ENCODE results near the gene ATXN7L1.
A peak's percentile ranks its signal among the peaks of the same experiment; 100 is the strongest.

The ATXN7L1 gene, protein sequence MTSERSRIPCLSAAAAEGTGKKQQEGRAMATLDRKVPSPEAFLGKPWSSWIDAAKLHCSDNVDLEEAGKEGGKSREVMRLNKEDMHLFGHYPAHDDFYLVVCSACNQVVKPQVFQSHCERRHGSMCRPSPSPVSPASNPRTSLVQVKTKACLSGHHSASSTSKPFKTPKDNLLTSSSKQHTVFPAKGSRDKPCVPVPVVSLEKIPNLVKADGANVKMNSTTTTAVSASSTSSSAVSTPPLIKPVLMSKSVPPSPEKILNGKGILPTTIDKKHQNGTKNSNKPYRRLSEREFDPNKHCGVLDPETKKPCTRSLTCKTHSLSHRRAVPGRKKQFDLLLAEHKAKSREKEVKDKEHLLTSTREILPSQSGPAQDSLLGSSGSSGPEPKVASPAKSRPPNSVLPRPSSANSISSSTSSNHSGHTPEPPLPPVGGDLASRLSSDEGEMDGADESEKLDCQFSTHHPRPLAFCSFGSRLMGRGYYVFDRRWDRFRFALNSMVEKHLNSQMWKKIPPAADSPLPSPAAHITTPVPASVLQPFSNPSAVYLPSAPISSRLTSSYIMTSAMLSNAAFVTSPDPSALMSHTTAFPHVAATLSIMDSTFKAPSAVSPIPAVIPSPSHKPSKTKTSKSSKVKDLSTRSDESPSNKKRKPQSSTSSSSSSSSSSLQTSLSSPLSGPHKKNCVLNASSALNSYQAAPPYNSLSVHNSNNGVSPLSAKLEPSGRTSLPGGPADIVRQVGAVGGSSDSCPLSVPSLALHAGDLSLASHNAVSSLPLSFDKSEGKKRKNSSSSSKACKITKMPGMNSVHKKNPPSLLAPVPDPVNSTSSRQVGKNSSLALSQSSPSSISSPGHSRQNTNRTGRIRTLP

DNA sequence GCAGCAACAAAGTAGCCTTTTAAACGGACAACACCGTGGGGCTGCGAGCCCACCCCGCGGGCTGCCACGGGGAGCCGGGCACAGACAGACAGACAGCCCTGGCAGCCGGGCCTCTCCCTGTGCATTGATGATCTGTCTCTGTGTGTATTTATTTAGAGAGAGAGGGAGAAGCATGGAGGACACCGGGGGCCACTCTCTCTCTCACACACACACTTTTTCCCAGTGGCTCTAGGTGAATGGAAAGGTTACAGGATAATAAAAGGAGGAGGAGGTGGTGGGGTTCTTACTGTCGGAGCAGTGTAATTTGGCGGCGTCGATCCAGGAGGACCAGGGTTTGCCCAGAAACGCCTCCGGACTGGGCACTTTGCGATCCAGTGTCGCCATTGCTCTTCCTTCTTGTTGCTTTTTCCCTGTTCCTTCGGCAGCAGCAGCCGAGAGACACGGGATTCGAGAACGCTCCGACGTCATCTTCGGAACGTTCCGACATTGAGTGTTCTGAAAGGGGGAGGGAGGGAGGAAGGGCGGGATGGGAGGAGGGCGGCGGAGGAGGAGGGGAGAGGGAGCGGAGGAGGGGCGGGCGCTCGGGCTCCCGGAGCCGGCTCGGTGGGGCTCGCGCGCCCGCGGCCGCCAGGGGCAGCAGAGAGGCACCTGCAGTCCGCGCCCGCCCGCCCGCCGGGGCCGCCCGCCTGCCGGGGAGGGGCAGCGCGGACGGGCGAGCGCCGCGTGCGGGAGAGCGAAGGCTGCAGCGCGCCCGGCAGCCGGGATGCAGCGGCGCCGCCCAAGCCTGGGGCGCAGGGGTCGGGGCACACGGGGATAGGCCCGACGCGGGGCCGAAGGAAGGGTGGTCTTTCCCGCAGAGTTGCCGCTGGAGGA is at the start of gene ATXN7L1:
Gene ATXN7L1 (minus strand): TSS at position 509 of the 873 bp plus-strand sequence. CDS start 41 bp downstream, at position 468.
- peaks cover 27% of the 10 kb centered on the region for H3K4me1 ChIP-seq (ENCODE audit: control insufficient read depth, insufficient read depth, low read length, unreplicated experiment)
- H3K79me2 ChIP-seq (ENCODE audit: control insufficient read depth, insufficient read depth, low read length, unreplicated experiment): peaks cover 42% of the 10 kb centered on the region
- H3K36me3 ChIP-seq (ENCODE audit: insufficient read depth, low read length): no peaks in the 10 kb centered on the region
- peak within 1 kb of the TSS; percentile 85 for H3K4me3 ChIP-seq (ENCODE audit: low read depth, low read length)
- peak within 1 kb of the TSS; percentile 68 for H3K27ac ChIP-seq (ENCODE audit: low read depth, low read length)
- no peaks in the 10 kb centered on the region for H3K27me3 ChIP-seq (ENCODE audit: insufficient read depth, low read length)
- H2AFZ ChIP-seq (ENCODE audit: low read length, unreplicated experiment): peak within 1 kb of the TSS; percentile 76

DNA sequence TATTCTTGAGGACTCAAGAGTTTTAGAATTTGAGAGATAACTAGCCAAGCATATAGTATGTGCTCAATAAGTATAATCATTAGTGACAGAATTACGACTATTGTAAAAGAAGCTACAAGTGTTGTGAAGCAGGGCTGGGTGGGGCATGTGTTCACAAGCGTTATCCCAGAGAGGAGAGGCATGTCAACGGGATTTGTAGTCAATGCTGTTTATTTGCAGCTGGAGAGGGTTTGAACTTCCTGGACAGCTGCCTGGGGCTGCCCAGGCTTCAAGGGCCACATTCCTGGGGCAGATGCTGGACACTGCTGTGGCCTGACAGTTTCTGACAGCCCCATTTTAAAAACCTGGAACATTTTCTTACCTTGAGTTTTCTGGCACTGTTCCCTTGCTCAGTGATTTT is 49.7 kb upstream of the ATXN7L1 start:
- Histone ChIP-seq H3K79me2 (ENCODE audit: control insufficient read depth, insufficient read depth, low read length, unreplicated experiment) (no peaks in the 10 kb centered on the region), H2AFZ (ENCODE audit: low read length, unreplicated experiment) (no peak overlapping the region), H3K27ac (ENCODE audit: low read depth, low read length) (no peak overlapping the region), H3K27me3 (ENCODE audit: insufficient read depth, low read length) (no peaks in the 10 kb centered on the region), H3K4me3 (ENCODE audit: low read depth, low read length) (no peak overlapping the region), H3K4me1 (ENCODE audit: control insufficient read depth, insufficient read depth, low read length, unreplicated experiment) (no peaks in the 10 kb centered on the region), H3K36me3 (ENCODE audit: insufficient read depth, low read length) (peaks cover 16% of the 10 kb centered on the region; the same call in 1 of the 2 replicates)

DNA sequence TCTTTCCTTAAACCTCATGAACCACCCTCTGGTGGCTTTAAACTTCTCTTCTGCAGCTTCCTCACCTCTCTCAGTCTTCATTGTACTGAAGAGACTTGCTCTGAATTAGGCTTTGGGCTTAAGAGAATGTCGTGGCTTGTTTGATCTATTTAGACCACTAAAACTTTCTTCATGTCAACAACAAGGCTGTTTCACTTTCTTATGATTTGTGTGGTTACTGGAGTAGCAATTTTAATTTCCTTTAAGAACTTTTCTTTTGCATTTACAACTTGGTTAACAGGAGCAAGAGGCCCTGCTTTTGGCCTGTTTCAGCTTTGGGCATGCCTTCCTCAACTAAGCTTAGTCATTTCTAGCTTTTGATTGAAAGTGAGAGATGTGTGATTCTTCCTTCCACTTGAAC is 48.5 kb upstream of the ATXN7L1 start:
- H3K27me3 ChIP-seq (ENCODE audit: insufficient read depth, low read length): no peaks in the 10 kb centered on the region
- no peak overlapping the region for H3K4me3 ChIP-seq (ENCODE audit: low read depth, low read length)
- no peaks in the 10 kb centered on the region for H3K4me1 ChIP-seq (ENCODE audit: control insufficient read depth, insufficient read depth, low read length, unreplicated experiment)
- peaks cover 16% of the 10 kb centered on the region; the same call in 1 of the 2 replicates for H3K36me3 ChIP-seq (ENCODE audit: insufficient read depth, low read length)
- H2AFZ ChIP-seq (ENCODE audit: low read length, unreplicated experiment): no peak overlapping the region
- H3K27ac ChIP-seq (ENCODE audit: low read depth, low read length): no peak overlapping the region
- no peaks in the 10 kb centered on the region for H3K79me2 ChIP-seq (ENCODE audit: control insufficient read depth, insufficient read depth, low read length, unreplicated experiment)

DNA sequence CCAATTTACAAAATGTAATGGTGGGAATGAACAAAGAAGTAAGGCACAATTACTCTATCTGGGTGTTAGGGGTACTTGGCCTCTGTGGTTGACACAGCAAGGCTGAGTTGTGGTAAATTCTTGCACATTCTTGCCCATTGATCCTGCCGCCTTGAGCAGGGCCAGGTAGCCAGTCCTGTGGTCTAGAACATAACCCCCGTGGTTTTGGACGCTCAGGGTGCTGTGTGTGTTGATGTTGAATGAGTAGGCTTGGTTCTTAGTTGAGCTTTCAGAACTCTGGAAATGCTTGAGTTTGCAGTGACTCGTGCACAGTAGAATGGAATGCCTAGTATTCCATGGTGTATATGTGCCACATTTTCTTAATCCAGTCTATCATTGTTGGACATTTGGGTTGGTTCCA is 44.4 kb upstream of the ATXN7L1 start:
- Histone ChIP-seq H3K27ac (ENCODE audit: low read depth, low read length) (no peak overlapping the region), H3K27me3 (ENCODE audit: insufficient read depth, low read length) (no peaks in the 10 kb centered on the region), H3K4me3 (ENCODE audit: low read depth, low read length) (no peak overlapping the region), H3K36me3 (ENCODE audit: insufficient read depth, low read length) (peaks cover 16% of the 10 kb centered on the region; the same call in 1 of the 2 replicates), H2AFZ (ENCODE audit: low read length, unreplicated experiment) (no peak overlapping the region), H3K4me1 (ENCODE audit: control insufficient read depth, insufficient read depth, low read length, unreplicated experiment) (peaks cover 3% of the 10 kb centered on the region), H3K79me2 (ENCODE audit: control insufficient read depth, insufficient read depth, low read length, unreplicated experiment) (no peaks in the 10 kb centered on the region)

DNA sequence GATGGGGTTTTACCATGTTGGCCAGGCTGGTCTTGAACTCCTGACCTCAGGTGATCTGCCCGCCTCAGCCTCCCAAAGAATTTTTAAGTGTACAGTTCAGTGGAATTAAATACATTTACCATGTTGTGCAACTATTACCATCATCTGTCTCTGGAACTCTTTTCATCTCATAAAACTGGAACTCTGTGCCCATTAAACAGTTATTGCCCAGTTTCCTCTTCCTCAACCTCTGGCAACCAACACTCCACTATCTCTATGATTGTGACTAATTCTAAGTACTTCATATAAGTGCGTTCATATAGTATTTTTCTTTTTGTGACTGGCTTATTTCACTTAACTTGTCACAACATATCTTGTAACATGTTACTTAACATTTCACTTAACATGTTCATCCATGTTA is 41.3 kb upstream of the ATXN7L1 start:
- Histone ChIP-seq H3K79me2 (ENCODE audit: control insufficient read depth, insufficient read depth, low read length, unreplicated experiment) (no peaks in the 10 kb centered on the region), H3K27me3 (ENCODE audit: insufficient read depth, low read length) (no peaks in the 10 kb centered on the region), H3K4me3 (ENCODE audit: low read depth, low read length) (no peak overlapping the region), H3K4me1 (ENCODE audit: control insufficient read depth, insufficient read depth, low read length, unreplicated experiment) (peaks cover 3% of the 10 kb centered on the region), H3K36me3 (ENCODE audit: insufficient read depth, low read length) (peaks cover 8% of the 10 kb centered on the region; the same call in 1 of the 2 replicates), H2AFZ (ENCODE audit: low read length, unreplicated experiment) (no peak overlapping the region), H3K27ac (ENCODE audit: low read depth, low read length) (no peak overlapping the region)

DNA sequence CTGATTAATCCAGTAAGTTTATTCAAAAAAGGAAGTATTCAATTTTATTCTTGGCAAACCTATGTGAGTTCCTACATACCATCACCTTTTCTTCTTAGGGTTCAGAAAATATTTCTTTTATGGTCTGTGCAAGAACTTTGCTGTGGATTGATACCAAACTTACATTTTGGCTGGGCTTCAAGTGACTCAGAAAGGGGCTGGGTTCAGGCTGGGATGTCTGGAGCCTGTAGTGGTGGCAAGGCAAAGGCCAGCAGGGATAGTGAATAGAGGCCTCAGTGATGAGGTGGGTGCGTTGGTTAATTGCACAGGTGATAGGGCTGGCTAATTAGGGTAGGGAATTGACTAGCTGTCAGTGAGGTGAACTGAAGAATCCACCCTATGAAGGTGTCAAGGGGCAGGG is 40.2 kb upstream of the ATXN7L1 start:
- Histone ChIP-seq H3K4me1 (ENCODE audit: control insufficient read depth, insufficient read depth, low read length, unreplicated experiment) (peaks cover 3% of the 10 kb centered on the region), H3K36me3 (ENCODE audit: insufficient read depth, low read length) (no peaks in the 10 kb centered on the region), H3K79me2 (ENCODE audit: control insufficient read depth, insufficient read depth, low read length, unreplicated experiment) (no peaks in the 10 kb centered on the region), H2AFZ (ENCODE audit: low read length, unreplicated experiment) (no peak overlapping the region), H3K4me3 (ENCODE audit: low read depth, low read length) (no peak overlapping the region), H3K27me3 (ENCODE audit: insufficient read depth, low read length) (no peaks in the 10 kb centered on the region), H3K27ac (ENCODE audit: low read depth, low read length) (no peak overlapping the region)

DNA sequence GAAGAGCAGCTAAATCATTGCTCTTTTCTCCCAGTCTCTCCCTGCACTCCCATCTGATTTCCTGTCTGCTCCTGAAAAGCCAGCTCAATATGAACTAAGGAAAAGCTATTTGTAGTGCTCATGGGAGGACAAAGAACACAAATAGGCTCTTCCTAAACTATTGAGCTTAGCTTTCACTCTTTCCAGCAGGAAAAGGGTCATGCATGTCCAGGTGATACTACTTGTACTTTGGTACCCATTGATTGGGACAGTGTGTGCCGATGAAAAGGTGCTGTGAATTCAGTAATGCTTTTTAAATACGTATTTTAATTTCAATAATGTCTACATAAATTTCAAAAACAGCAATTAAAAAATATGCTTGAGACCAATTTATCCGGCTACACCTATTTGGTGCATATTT is 37.5 kb upstream of the ATXN7L1 start:
- Histone ChIP-seq H2AFZ (ENCODE audit: low read length, unreplicated experiment) (no peak overlapping the region), H3K36me3 (ENCODE audit: insufficient read depth, low read length) (peaks cover 6% of the 10 kb centered on the region; the same call in 1 of the 2 replicates), H3K4me1 (ENCODE audit: control insufficient read depth, insufficient read depth, low read length, unreplicated experiment) (peaks cover 3% of the 10 kb centered on the region), H3K27ac (ENCODE audit: low read depth, low read length) (no peak overlapping the region), H3K4me3 (ENCODE audit: low read depth, low read length) (no peak overlapping the region), H3K27me3 (ENCODE audit: insufficient read depth, low read length) (no peaks in the 10 kb centered on the region), H3K79me2 (ENCODE audit: control insufficient read depth, insufficient read depth, low read length, unreplicated experiment) (no peaks in the 10 kb centered on the region)

DNA sequence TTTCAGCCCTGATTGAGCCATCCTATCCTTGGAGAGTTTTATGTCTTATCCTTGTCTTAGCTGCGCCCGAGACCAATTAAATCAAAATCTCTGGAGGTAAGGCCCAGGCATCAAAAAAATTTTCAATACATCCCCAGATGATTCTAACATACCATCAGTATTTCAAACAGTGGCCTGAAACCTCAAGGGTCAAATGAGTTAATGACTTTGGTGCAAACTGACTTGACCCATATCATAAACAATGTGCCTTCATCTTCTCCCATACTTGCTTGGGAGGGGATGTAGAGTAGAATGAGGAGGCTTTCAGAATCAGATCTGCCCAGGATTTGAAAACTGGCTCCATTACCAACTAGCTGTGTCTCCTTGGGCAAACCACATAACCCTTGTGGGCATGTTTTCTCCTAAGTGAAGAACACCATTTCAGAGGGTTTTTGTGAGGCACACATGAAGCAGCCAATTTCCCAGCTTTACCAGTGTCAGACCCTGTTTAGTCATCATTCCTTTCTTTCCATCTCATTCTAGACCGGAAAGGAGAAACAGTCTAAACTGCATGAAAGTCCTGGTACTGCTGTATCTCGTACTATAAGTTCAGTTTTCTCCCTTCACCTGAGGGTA is 35.7 kb upstream of the ATXN7L1 start:
- Histone ChIP-seq H3K36me3 (ENCODE audit: insufficient read depth, low read length) (peaks cover 6% of the 10 kb centered on the region; the same call in 1 of the 2 replicates), H3K27me3 (ENCODE audit: insufficient read depth, low read length) (no peaks in the 10 kb centered on the region), H3K27ac (ENCODE audit: low read depth, low read length) (no peak overlapping the region), H2AFZ (ENCODE audit: low read length, unreplicated experiment) (no peak overlapping the region), H3K4me1 (ENCODE audit: control insufficient read depth, insufficient read depth, low read length, unreplicated experiment) (peaks cover 3% of the 10 kb centered on the region), H3K79me2 (ENCODE audit: control insufficient read depth, insufficient read depth, low read length, unreplicated experiment) (no peaks in the 10 kb centered on the region), H3K4me3 (ENCODE audit: low read depth, low read length) (no peak overlapping the region)

DNA sequence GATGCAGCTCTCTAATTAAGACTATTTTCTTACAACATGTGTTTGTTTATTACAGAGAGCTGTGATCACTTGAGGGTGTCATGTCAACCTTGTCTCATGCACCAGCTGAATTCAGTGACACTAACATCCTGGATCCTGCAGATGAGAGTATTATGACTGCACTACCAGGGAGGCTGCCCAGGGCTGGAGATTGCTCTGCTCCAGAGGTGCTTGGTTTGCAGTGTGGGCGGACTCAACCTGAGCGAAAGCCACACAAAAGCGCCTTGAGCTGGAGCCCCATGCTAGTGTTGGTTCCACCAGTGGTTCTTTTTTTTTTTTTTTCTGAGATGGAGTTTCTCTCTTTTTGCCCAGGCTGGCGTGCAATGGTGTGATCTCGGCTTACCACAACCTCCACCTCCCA is 33.8 kb upstream of the ATXN7L1 start:
- Histone ChIP-seq H3K79me2 (ENCODE audit: control insufficient read depth, insufficient read depth, low read length, unreplicated experiment) (no peaks in the 10 kb centered on the region), H3K4me3 (ENCODE audit: low read depth, low read length) (no peak overlapping the region), H3K4me1 (ENCODE audit: control insufficient read depth, insufficient read depth, low read length, unreplicated experiment) (no peaks in the 10 kb centered on the region), H3K36me3 (ENCODE audit: insufficient read depth, low read length) (peaks cover 6% of the 10 kb centered on the region; the same call in 1 of the 2 replicates), H3K27me3 (ENCODE audit: insufficient read depth, low read length) (no peaks in the 10 kb centered on the region), H3K27ac (ENCODE audit: low read depth, low read length) (no peak overlapping the region), H2AFZ (ENCODE audit: low read length, unreplicated experiment) (no peak overlapping the region)

DNA sequence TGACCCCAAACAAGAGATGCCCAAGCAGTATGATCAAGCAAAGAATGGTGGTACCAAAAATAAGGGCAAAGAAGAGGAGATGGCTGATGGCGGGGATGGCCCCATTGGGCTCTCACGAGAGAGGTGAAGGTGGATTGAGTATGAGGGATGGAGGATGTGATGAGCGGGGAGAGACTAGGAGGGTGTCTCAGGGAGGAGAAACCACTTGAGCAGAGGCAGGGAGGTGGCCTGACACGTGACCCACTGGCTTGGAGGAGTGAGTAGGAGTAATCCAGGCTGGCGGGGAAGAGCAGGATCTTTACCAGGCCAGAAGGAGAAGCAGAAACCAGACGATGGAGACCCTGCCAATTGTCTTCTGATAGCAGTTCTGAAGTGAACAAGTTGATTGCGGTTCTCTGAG is 33.3 kb upstream of the ATXN7L1 start:
- H3K27ac ChIP-seq (ENCODE audit: low read depth, low read length): no peak overlapping the region
- H3K4me1 ChIP-seq (ENCODE audit: control insufficient read depth, insufficient read depth, low read length, unreplicated experiment): no peaks in the 10 kb centered on the region
- no peaks in the 10 kb centered on the region for H3K27me3 ChIP-seq (ENCODE audit: insufficient read depth, low read length)
- H3K79me2 ChIP-seq (ENCODE audit: control insufficient read depth, insufficient read depth, low read length, unreplicated experiment): no peaks in the 10 kb centered on the region
- no peak overlapping the region for H2AFZ ChIP-seq (ENCODE audit: low read length, unreplicated experiment)
- H3K4me3 ChIP-seq (ENCODE audit: low read depth, low read length): no peak overlapping the region
- H3K36me3 ChIP-seq (ENCODE audit: insufficient read depth, low read length): peaks cover 6% of the 10 kb centered on the region; the same call in 1 of the 2 replicates

Data from ACC112 (cell line).